ACHN (cell line): ENCODE results near the gene IRF5.

ENCODE experiments used
- DNase-seq: peaks from one replicate; pipeline ENCODE4 v3.0.0-alpha.2; 2015
- in situ Hi-C: cut with HindIII; loops from 2 replicates; pipeline ENCODE4 v1.10.0; 2017; ENCODE audit warnings: low sequenced_read_pairs, low pct_ligation_motif_present, low pct_unique_long_range_greater_than_20kb

Gene IRF5

DNA sequence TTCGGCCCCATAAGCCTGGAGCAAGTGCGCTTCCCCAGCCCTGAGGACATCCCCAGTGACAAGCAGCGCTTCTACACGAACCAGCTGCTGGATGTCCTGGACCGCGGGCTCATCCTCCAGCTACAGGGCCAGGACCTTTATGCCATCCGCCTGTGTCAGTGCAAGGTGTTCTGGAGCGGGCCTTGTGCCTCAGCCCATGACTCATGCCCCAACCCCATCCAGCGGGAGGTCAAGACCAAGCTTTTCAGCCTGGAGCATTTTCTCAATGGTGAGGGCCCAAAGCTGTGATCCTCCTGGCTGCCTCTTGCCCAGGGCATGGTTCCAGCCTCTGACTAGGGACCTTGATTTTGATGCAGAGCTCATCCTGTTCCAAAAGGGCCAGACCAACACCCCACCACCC, 10.1 kb downstream of the IRF5 start:
- no peak for DNase-seq
- in situ Hi-C loops = no loop called here

DNA sequence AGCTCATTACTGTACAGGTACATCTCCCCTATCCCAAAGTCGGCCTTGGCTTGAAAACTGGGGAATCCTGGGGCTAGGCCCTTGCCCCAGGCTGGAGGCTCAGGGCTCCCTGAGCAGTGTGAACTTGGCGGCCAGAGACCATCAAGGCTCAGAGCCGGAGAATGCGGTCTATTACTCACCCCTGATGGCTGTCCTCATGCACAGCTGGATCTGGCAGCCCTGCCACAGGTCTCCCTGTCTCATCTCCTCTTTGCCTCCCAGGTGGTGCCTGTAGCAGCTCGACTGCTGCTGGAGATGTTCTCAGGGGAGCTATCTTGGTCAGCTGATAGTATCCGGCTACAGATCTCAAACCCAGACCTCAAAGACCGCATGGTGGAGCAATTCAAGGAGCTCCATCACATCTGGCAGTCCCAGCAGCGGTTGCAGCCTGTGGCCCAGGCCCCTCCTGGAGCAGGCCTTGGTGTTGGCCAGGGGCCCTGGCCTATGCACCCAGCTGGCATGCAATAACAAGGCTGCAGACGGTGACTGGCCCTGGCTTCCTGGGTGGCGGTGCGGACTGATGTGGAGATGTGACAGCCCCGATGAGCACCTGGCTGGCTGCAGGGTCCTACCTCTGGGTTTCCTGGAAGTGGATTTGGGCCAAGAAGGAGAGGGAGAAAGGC, 10.7 kb downstream of the IRF5 start:
- no peak for DNase-seq
- in situ Hi-C loops = no loop called here

DNA sequence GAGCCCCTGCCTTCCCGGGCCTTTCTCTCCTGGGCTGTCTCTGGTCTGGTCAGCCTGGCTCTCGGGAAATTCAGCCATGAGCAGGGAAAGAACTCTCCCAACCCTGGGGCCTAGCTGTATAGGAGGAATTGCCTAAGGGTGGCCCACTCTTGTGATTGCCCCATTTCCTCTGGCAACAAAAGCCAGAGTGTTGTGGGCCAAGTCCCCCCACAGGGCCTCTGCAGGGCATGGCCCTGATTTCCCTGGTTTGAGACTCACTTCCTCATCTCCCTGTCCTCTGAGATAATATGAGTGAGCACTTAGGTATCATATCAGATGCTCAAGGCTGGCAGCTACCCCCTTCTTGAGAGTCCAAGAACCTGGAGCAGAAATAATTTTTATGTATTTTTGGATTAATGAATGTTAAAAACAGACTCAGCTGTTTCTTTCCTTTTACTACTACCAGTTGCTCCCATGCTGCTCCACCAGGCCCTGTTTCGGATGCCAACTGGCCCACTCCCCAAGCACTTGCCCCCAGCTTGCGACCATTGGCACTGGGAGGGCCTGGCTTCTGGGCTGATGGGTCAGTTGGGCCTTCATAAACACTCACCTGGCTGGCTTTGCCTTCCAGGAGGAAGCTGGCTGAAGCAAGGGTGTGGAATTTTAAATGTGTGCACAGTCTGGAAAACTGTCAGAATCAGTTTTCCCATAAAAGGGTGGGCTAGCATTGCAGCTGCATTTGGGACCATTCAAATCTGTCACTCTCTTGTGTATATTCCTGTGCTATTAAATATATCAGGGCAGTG, 11.4 kb downstream of the IRF5 start:
- DNase-seq = no peak
- in situ Hi-C loops = no loop called here

DNA sequence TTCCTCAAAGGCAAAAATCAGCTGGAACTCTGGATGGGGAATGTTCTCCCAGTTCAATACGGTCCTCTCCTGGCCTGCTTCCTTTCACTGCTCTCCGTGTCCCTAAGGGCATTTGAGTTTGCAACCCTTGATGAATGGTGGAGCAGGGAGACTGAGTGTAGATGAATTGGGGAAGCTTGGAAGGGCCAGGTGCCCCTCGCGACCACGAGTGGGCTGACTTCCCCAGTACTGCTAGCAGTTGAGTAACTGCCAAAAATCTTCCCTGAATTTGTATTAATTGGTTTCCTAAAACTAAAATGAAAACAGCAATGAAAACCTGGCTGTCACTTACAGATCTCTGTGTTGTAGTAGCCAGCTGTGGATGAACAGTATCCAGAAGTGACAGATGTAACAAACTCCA, 13.6 kb downstream of the IRF5 start:
- in situ Hi-C loops = no loop called here
- DNase-seq = no peak

DNA sequence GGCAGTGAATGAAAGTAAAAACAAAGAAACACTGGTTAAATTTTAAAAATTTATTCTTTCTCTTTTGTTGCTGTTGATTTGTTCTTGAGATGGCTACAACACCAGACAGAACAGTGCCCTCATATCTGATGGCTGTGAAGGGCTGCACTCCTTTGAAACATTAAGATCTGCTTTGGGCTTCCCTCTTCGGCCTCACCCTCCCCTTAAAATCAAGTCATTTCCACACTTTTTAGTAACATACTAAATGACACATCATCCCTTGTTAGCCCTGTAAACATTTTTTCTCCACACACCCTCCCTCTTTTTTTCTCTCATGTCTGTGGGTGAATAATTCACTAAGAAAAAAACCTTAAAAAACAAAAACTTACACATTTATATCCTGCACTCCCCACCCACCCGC, 16.4 kb downstream of the IRF5 start:
- in situ Hi-C loops = no loop called here
- DNase-seq = no peak

DNA sequence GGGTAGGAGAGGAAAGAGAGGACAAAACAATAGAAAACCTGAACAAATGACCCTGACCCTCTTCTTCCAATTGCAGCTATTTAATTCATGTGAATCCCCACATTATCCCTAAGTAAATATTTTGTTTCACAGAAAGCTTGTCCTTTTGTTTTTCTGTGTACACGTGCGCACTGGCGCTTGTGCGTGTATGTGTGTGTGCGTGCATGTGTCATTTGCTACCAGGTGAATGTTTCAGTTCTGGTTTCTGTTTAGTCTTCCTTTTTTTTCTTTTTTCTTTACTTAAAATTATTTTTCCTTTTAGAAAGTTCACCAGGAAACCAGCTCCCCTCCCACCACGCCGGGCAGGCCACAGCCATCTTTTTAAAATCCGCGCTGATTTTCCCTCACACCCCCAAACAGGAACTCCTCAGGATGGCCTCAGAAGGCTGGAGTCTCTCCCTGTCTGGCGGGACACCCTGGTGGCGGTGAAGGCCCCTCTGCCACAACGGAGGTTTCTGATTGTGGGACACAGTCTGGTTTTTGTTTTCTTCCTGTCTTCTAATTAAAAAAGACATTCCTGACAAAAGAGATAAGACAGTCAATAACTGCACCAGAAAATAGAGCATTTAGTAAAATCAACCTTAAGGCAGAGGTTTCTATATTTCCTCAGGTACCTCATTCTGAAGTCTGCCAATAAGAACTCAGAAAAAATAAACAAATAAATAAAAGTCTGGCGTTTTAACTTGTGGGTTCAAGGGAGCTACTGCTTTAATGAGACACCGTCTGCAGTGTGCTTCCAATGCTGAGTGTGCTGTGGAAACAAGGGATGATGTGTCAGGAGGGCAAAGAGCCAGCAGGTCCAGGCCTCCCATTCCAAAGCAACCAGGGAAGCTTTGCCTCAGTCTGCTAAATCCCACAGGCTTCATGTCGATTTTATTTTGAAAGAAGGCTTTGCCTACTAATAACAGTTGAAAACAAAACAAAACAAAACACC, 17.4 kb downstream of the IRF5 start:
- DNase-seq = no peak
- in situ Hi-C loops = no loop called here

GRCh38 chr7:128955981-128956380, 18.3 kb downstream of the IRF5 start:
- no peak for DNase-seq
- in situ Hi-C loops = no loop called here

DNA sequence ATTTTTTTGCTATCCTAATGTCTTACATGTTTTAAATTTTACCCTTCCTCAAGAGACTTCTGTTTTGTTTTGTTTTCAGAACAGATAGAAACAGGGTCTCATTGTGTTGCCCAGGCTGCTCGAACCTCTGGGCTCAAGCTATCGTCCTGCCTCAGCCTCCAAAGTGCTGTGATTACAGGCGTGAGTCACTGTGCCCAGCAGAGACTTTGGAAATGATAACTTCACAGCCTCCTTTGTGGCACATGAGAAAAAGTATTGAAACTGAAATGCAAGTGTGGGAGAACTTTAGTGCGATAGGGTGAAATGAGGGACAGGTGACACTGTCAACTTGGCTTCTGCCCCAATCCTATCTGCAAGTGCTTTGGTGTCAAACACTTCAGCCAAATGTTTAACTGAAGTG, 21.6 kb downstream of the IRF5 start:
- in situ Hi-C loops = no loop called here

GRCh38 chr7:128961030-128961659, 23.4 kb downstream of the IRF5 start:
- in situ Hi-C loops = no loop called here
- no peak for DNase-seq

More for the DNA sequence above, 21.6 kb downstream of the IRF5 start:
- no peak for DNase-seq

DNA sequence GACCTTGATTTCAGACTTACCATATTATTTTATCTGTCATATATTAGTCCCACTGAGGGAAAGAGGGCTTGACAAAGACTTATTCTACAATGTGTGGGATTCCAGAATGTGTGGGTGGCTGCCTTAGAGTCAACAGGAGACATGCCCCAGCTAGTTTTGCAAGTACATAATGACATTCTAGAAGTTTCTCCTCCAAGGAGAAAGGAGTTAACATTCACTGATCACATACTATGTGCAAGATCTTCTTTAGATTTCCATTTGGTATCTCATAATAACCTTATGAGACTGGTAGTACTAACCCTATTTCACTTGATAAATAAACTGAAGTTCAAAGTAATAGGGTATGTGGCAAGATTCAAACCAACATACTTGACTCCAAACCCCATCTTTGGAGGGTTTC, 25.2 kb downstream of the IRF5 start:
- in situ Hi-C loops = no loop called here
- DNase-seq = no peak

- in situ Hi-C loops = no loop called here
These were observed 25.6 kb downstream of the IRF5 start for GRCh38 chr7:128963327-128963757.

DNA sequence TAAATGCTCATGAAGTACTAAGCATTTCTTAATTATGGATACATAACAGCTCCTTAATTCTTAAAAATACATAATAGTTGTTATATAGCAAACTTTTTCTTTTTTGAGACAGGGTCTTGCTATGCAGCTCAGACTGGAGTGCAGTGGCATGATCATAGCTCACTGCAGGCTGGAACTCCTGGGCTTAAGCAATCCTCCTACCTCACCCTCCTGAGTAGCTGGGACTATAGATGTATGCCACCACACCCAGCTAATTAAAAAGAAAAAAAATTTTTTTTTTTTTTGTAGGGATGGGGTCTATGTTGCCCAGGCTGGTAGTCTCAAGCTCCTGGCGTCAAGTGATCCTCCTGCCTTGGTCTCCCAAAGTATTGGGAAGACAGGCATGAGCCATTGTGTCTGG, 30.9 kb downstream of the IRF5 start:
- in situ Hi-C loops = no loop called here
- no peak for DNase-seq

More at GRCh38 chr7:128963327-128963757, 25.6 kb downstream of the IRF5 start:
- peak; percentile 84 for DNase-seq

DNA sequence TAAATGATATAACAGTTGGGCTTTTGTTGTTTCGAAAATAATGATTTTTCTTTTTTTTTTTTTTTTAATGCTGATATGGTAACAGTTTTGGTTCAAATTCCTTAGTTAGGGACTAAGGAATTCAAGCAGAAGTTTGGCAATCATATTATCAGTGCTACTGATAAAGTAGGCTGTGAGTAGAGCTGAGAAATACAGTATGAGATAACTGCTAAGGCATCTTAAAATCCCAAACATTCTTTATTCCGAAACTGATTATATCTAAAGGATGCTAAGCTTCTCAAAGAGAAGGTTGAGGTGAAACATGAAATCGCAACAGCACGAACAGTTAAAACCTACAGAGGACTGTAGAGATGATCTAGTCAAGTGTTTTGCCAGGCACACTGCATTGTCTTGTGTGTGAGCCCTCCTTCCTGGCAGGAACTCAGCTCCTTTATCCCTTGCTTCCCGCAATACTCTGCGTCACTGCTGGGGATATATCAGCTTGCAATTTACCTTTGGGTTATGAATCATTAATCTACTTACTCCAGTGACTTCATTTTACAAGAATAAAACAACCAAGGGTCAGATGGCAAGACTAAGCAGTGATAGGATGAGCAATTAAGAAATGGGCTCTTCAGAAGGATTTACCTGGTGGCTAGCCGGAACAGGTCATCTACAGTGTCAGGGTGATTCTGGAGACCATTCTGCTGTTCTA, 36.7 kb downstream of the IRF5 start:
- in situ Hi-C loops = no loop called here
- DNase-seq = peak; percentile 83

DNA sequence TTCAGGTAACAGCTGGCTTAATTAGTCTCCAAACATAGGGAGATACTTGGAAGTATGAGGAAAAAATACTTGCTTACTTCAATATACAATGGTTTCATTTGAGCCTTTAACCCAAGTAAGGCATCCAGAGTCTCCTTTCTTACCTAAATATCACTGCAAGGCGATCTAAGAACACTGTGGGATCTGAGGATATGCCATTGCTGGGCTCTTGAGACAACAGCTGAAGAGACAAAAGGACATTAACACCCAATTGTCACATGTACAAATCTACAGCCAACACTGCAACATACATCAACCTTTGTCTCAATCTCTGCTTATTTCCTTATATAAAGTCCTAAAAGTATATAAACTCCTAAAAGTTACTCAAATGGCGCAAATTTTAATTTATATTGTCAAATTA, 44.4 kb downstream of the IRF5 start:
- no peak for DNase-seq
- in situ Hi-C loops = no loop called here

DNA sequence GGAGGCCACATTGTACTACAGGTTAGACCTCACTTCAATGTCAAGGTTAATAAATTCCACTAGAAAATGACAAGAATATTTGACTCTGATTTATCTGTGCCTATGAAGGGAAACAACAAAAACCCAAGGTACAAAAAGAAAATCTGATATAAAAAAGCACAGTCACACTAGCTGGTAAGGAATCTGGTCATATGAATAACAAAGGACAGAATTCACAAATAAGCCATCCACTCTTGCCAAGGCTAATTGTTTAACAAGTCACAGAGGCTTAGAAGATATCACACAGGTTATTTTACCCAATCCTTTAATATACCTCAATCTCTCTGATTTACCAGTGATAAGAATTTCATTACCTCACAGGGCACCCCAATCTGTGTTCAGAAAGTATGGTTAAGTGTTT, 47.9 kb downstream of the IRF5 start:
- no peak for DNase-seq
- in situ Hi-C loops = no loop called here

DNA sequence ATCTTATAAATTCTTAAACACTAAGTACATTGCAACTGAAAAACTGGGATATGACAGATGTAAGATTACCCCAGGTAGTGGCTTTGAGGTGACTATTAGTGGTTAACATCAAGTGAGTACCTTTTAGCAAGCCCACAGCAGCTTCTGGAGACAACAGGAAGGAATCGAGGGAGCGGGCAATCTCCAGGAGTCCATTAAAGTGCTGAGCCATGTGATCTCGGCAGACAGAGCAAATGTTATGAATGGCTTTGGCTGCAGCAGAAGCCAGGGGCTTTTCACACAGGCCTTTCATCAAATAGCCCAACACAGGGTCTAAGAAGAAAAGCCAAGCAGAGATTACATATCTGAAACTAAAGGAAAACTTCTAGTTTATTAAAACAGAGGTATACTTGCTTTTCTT, 48.9 kb downstream of the IRF5 start:
- DNase-seq = no peak
- in situ Hi-C loops = no loop called here

DNA sequence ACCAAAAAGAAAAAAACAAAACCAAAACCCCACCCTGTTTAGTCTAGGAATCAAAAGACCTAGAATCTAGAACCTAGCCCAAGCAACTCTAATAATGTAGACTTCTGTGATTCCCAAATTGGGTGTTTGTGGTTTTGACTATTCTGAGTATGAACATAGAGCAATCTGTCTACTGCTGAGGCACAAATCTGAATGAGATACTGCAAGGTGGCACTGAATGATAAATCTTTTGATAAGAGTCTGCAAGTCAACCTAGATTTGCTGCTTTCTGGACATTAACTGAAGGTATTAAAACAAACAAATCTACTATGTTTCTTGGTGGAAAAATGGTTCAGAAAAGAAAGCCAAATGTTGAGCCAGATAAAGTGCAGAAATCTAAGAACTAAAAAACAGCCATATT, 50.6 kb downstream of the IRF5 start:
- in situ Hi-C loops = no loop called here

DNA sequence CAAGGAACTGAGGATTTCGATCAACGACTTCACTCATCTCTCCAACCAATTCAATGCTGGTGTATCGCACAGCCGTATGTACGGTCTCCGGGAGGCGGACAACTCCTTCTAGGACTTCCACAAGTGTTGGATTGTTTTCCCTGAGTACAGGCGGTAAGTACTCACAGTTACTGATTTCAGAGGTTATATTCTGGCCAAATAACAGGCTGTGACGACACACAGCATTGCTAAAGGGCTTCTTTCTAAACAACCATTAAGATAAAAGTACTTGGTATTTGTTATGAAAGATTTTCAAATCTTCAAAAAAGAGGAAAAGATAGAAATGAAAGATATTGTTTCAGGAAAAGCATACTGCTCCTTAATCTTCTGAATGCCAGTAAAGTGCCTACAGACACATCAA, 52.2 kb downstream of the IRF5 start:
- in situ Hi-C loops = no loop called here
- DNase-seq = no peak

More for the DNA sequence above, 50.6 kb downstream of the IRF5 start:
- DNase-seq = no peak
